Measurements from ENCODE around the gene ANKRD33B.

GRCh38 chr5:10530601-10531320 is 33.1 kb upstream of the ANKRD33B start:
- TF ChIP-seq CTCF (IDR thresholded peaks at IDR 0.05) (no peak), POLR2A (IDR thresholded peaks at IDR 0.05) (no peak)

Measured in esophagus squamous epithelium (tissue), 4 donors.